Measurements from ENCODE around the gene REPS1.
A peak's percentile ranks its signal among the peaks of the same experiment; 100 is the strongest.

The REPS1 gene

GRCh38 chr6:138987643-138988468 is at the start of gene REPS1 (continued):
- TF ChIP-seq ZBTB11 (tag by site-specific recombination; conservative IDR thresholded peaks at IDR 0.05; ENCODE audit: low read depth) (peak; percentile 78), PBX3 (CRISPR knock-in tag; IDR thresholded peaks at IDR 0.05) (0 out of 2 replicates have a peak, but pooled peaks have one; percentile 42), ZNF792 (tag by site-specific recombination; IDR thresholded peaks at IDR 0.05) (no peak), ZNF76 (tag by site-specific recombination; IDR thresholded peaks at IDR 0.05; ENCODE audit: borderline replicate concordance, low read depth) (peak; percentile 67; the same call in 1 of the 2 replicates), ZNF501 (tag by site-specific recombination; IDR thresholded peaks at IDR 0.05) (peak; percentile 95), ZXDB (tag by site-specific recombination; IDR thresholded peaks at IDR 0.05) (peak; percentile 81), ZNF580 (tag by site-specific recombination; IDR thresholded peaks at IDR 0.05) (peak; percentile 69), ZIC2 (tag by site-specific recombination; IDR thresholded peaks at IDR 0.05) (peak; percentile 55; the same call in 1 of the 2 replicates), SCRT2 (tag by site-specific recombination; IDR thresholded peaks at IDR 0.05) (no peak; the same call in 1 of the 2 replicates), ZNF670 (tag by site-specific recombination; IDR thresholded peaks at IDR 0.05; ENCODE audit: low read depth) (no peak), ZNF175 (tag by site-specific recombination; IDR thresholded peaks at IDR 0.05) (no peak), ZEB2 (tag by site-specific recombination; IDR thresholded peaks at IDR 0.05) (peak; percentile 87), HOXD13 (CRISPR knock-in tag; IDR thresholded peaks at IDR 0.05; ENCODE audit: borderline replicate concordance) (peak; percentile 67; the same call in 1 of the 2 replicates), ZNF571 (tag by site-specific recombination; IDR thresholded peaks at IDR 0.05) (no peak), ZBTB6 (tag by site-specific recombination; IDR thresholded peaks at IDR 0.05) (peak; percentile 58; the same call in 1 of the 2 replicates), ZNF221 (tag by site-specific recombination; IDR thresholded peaks at IDR 0.05; ENCODE audit: borderline replicate concordance) (no peak), ZNF433 (tag by site-specific recombination; IDR thresholded peaks at IDR 0.05; ENCODE audit: low read depth) (no peak), ZBTB7A (tag by site-specific recombination; IDR thresholded peaks at IDR 0.05; ENCODE audit: low read depth) (peak; percentile 69; the same call in 1 of the 2 replicates), PRDM1 (tag by site-specific recombination; IDR thresholded peaks at IDR 0.05) (peak; percentile 39; the same call in 1 of the 2 replicates), ZNF596 (tag by site-specific recombination; IDR thresholded peaks at IDR 0.05) (peak; percentile 66), ZBTB10 (tag by site-specific recombination; IDR thresholded peaks at IDR 0.05) (no peak; the same call in 1 of the 2 replicates), ZNF629 (tag by site-specific recombination; IDR thresholded peaks at IDR 0.05) (peak; percentile 77), ZFP37 (tag by site-specific recombination; IDR thresholded peaks at IDR 0.05) (peak; percentile 91; the same call in 1 of the 2 replicates), ZNF692 (tag by site-specific recombination; IDR thresholded peaks at IDR 0.05) (peak; percentile 62), ZNF138 (tag by site-specific recombination; IDR thresholded peaks at IDR 0.05; ENCODE audit: borderline replicate concordance) (no peak), KLF1 (tag by site-specific recombination; IDR thresholded peaks at IDR 0.05) (peak; percentile 38; the same call in 1 of the 2 replicates), ZNF837 (tag by site-specific recombination; IDR thresholded peaks at IDR 0.05) (no peak), IKZF3 (tag by site-specific recombination; IDR thresholded peaks at IDR 0.05) (peak; percentile 85; the same call in 1 of the 2 replicates)

Measured in HEK293 (cell line).